ENCODE data around the gene ODR4.

The ODR4 gene

GRCh38 chr1:186403632-186404031 lies 28.0 kb downstream of the ODR4 start:
- Mint-ChIP-seq H3K4me1 (no peaks in the 10 kb centered on the region), H3K4me3 (no peak overlapping the region), H3K9me3 (no peaks in the 10 kb centered on the region), H3K27me3 (ENCODE audit: low read depth, poor library complexity) (no peaks in the 10 kb centered on the region), H3K36me3 (ENCODE audit: low read depth) (peaks cover 54% of the 10 kb centered on the region), H3K27ac (no peak overlapping the region)
- TF ChIP-seq CTCF (IDR thresholded peaks at IDR 0.05) = no peak
- no peak for DNase-seq

GRCh38 chr1:186404454-186405051 lies 28.9 kb downstream of the ODR4 start:
- no peak overlapping the region for H3K4me3 Mint-ChIP-seq
- TF ChIP-seq CTCF (IDR thresholded peaks at IDR 0.05) = peak; percentile 70
- no peak overlapping the region for H3K27ac Mint-ChIP-seq
- H3K27me3 Mint-ChIP-seq (ENCODE audit: low read depth, poor library complexity) = no peaks in the 10 kb centered on the region
- DNase-seq = no peak
- H3K9me3 Mint-ChIP-seq = no peaks in the 10 kb centered on the region
- no peaks in the 10 kb centered on the region for H3K4me1 Mint-ChIP-seq
- H3K36me3 Mint-ChIP-seq (ENCODE audit: low read depth) = peaks cover 44% of the 10 kb centered on the region

GRCh38 chr1:186409091-186409490 lies 33.5 kb downstream of the ODR4 start:
- peaks cover 36% of the 10 kb centered on the region for H3K36me3 Mint-ChIP-seq (ENCODE audit: low read depth)

GRCh38 chr1:186413319-186413718 lies 37.7 kb downstream of the ODR4 start:
- Mint-ChIP-seq H3K27ac (no peak overlapping the region), H3K27me3 (ENCODE audit: low read depth, poor library complexity) (no peaks in the 10 kb centered on the region), H3K36me3 (ENCODE audit: low read depth) (peaks cover 32% of the 10 kb centered on the region), H3K4me3 (no peak overlapping the region), H3K4me1 (no peaks in the 10 kb centered on the region), H3K9me3 (no peaks in the 10 kb centered on the region)
- no peak for TF ChIP-seq CTCF (IDR thresholded peaks at IDR 0.05)
- no peak for DNase-seq

More at GRCh38 chr1:186409091-186409490, 33.5 kb downstream of the ODR4 start:
- Mint-ChIP-seq H3K9me3 (no peaks in the 10 kb centered on the region), H3K4me1 (no peaks in the 10 kb centered on the region), H3K27ac (no peak overlapping the region), H3K27me3 (ENCODE audit: low read depth, poor library complexity) (no peaks in the 10 kb centered on the region), H3K4me3 (no peak overlapping the region)
- DNase-seq = no peak
- TF ChIP-seq CTCF (IDR thresholded peaks at IDR 0.05) = no peak

GRCh38 chr1:186418503-186418902 lies 42.9 kb downstream of the ODR4 start:
- peak overlapping the region; percentile 69 for H3K27ac Mint-ChIP-seq
- no peak for TF ChIP-seq CTCF (IDR thresholded peaks at IDR 0.05)
- H3K36me3 Mint-ChIP-seq (ENCODE audit: low read depth) = peaks cover 47% of the 10 kb centered on the region

GRCh38 chr1:186420311-186420710 lies 44.7 kb downstream of the ODR4 start:
- peaks cover 35% of the 10 kb centered on the region for H3K36me3 Mint-ChIP-seq (ENCODE audit: low read depth)
- no peak for TF ChIP-seq CTCF (IDR thresholded peaks at IDR 0.05)
- no peaks in the 10 kb centered on the region for H3K27me3 Mint-ChIP-seq (ENCODE audit: low read depth, poor library complexity)
- no peaks in the 10 kb centered on the region for H3K9me3 Mint-ChIP-seq
- H3K27ac Mint-ChIP-seq = peak overlapping the region; percentile 42
- DNase-seq = no peak
- H3K4me3 Mint-ChIP-seq = no peak overlapping the region
- no peaks in the 10 kb centered on the region for H3K4me1 Mint-ChIP-seq

More at GRCh38 chr1:186418503-186418902, 42.9 kb downstream of the ODR4 start:
- H3K9me3 Mint-ChIP-seq = no peaks in the 10 kb centered on the region
- no peaks in the 10 kb centered on the region for H3K4me1 Mint-ChIP-seq
- H3K27me3 Mint-ChIP-seq (ENCODE audit: low read depth, poor library complexity) = no peaks in the 10 kb centered on the region
- no peak for DNase-seq
- no peak overlapping the region for H3K4me3 Mint-ChIP-seq
